K562 (cell line): ENCODE results near the gene VPS9D1. TPM values are rescaled to one million over a fixed set of nuclear protein-coding genes. Genes with fewer than 3 reads are reported as not detected.

Experiments used
- BCOR ChIP-seq: fragments of 450-650 bp; IDR thresholded peaks from 2 replicates; pipeline ENCODE4 v1.6.1; 2016
- BDP1 ChIP-seq: IDR thresholded peaks from 3 replicates; pipeline ENCODE4 v1.6.1; 2011; ENCODE audit not compliant: insufficient read length, insufficient read depth
- CEBPG ChIP-seq, 3 experiments: fragments of 200-800 bp in 1 of 3; sonication (Bioruptor generic) in 1 of 3; sonication (generic) in 1 of 3; formaldehyde crosslinking in 1 of 3; IDR thresholded peaks in 2 of 3; conservative IDR thresholded peaks in 1 of 3; 2 replicates each; pipeline versions ENCODE4 v1.6.1 to v1.8.0; 2016 to 2022; ENCODE audit warnings: missing compliant biosample characterization in 2 of 3, missing genetic modification characterization in 2 of 3, mild to moderate bottlenecking in 1 of 3, missing genetic modification reagents in 1 of 3
- CXXC5 ChIP-seq: fragments of 250-450 bp; sonication (Bioruptor Pico); IDR thresholded peaks from 2 replicates; pipeline ENCODE4 v1.8.0; 2022; ENCODE audit warnings: inconsistent platforms, mild to moderate bottlenecking, moderate library complexity
- EGR1 ChIP-seq: fragments of 450-650 bp; conservative IDR thresholded peaks from 2 replicates; pipeline ENCODE4 v1.6.1; 2017; ENCODE audit warnings: mild to moderate bottlenecking
- MBD1 ChIP-seq: fragments of 250-450 bp; sonication (Bioruptor Pico); IDR thresholded peaks from 2 replicates; pipeline ENCODE4 v1.8.0; 2022; ENCODE audit warnings: inconsistent platforms
- RBM25 ChIP-seq: fragments of 200-400 bp; formaldehyde crosslinking; IDR thresholded peaks from 2 replicates; pipeline ENCODE4 v1.6.1; 2018; ENCODE audit warnings: low read length, low read depth, moderate library complexity; ENCODE audit not compliant: severe bottlenecking
- RNF219 ChIP-seq: fragments of 250-450 bp; sonication (Bioruptor Pico); IDR thresholded peaks from 2 replicates; pipeline ENCODE4 v1.5.0; 2022; ENCODE audit warnings: mild to moderate bottlenecking
- SP2 ChIP-seq: IDR thresholded peaks from 2 replicates; pipeline ENCODE4 v1.6.1; 2011; ENCODE audit warnings: mild to moderate bottlenecking, low read depth, low read length, moderate library complexity; ENCODE audit not compliant: poor library complexity, severe bottlenecking; ENCODE audit errors: extremely low read depth
- TAF7 ChIP-seq: fragments of 450-650 bp; IDR thresholded peaks from 2 replicates; pipeline ENCODE4 v1.6.1; 2016; ENCODE audit warnings: missing genetic modification characterization, missing compliant biosample characterization
- TCFL5 ChIP-seq: fragments of 250-450 bp; sonication (Bioruptor Pico); conservative IDR thresholded peaks from 2 replicates; pipeline ENCODE4 v1.6.1; 2021; ENCODE audit warnings: mild to moderate bottlenecking, moderate library complexity, matching md5 sums
- TFAP4 ChIP-seq: sonication (generic); formaldehyde crosslinking; IDR thresholded peaks from 2 replicates; pipeline ENCODE4 v1.8.0; 2022; ENCODE audit warnings: missing genetic modification reagents, mild to moderate bottlenecking, moderate library complexity, borderline replicate concordance
- THRB ChIP-seq: fragments of 450-650 bp; formaldehyde crosslinking; conservative IDR thresholded peaks from 2 replicates; pipeline ENCODE4 v1.4.0; 2022; ENCODE audit warnings: mild to moderate bottlenecking, missing genetic modification characterization
- ZNF197 ChIP-seq: fragments of 200-800 bp; sonication (Bioruptor generic); IDR thresholded peaks from 2 replicates; pipeline ENCODE4 v1.6.1; 2016; ENCODE audit warnings: low read depth, missing genetic modification characterization, missing compliant biosample characterization
- ZNF395 ChIP-seq: fragments of 200-800 bp; sonication (Bioruptor generic); IDR thresholded peaks from 2 replicates; pipeline ENCODE4 v1.6.1; 2017; ENCODE audit warnings: missing genetic modification characterization, missing compliant biosample characterization
- ZNF561 ChIP-seq: fragments of 450-650 bp; formaldehyde crosslinking; conservative IDR thresholded peaks from 2 replicates; pipeline ENCODE4 v1.4.0; 2020; ENCODE audit warnings: mild to moderate bottlenecking, moderate library complexity
- ZNF740 ChIP-seq, 3 experiments: fragments of 200-800 bp in 1 of 3; sonication (Bioruptor generic) in 1 of 3; sonication (generic) in 1 of 3; formaldehyde crosslinking in 1 of 3; IDR thresholded peaks; 2 replicates each; pipeline versions ENCODE4 v1.6.1 to v1.8.0; 2016 to 2022; ENCODE audit warnings: mild to moderate bottlenecking in 2 of 3, missing compliant biosample characterization in 2 of 3, missing genetic modification characterization in 2 of 3, missing genetic modification reagents in 1 of 3
- polyA plus RNA-seq, 8 experiments: library from polyadenylated mRNA; depleted of rRNA in 4 of 8; stranded (reverse) in 5 of 8; unstranded in 3 of 8; fragments of >200 nt; fragmentation: Nextera tagmentation in 2 of 8; fragmentation: Illumina TruSeq in 1 of 8; extraction: Ambion mirVana in 2 of 8; extraction: Trizol in 1 of 8; gene quantifications; 2 replicates each; pipeline versions ENCODE4 v1.2.1 to v1.2.3, GENCODE V29; 2011 to 2014; ENCODE audit warnings: inconsistent platforms in 1 of 8, missing spikeins in 1 of 8
- total RNA-seq, 7 experiments: library from RNA; depleted of rRNA in 6 of 7; stranded (reverse); fragments of >200 nt in 6 of 7; fragmentation: Illumina TruSeq in 2 of 7; extraction: Trizol in 2 of 7; gene quantifications; 2 replicates each; pipeline versions ENCODE4 v1.2.1 to v1.2.3, GENCODE V29; 2011 to 2021; ENCODE audit warnings: low replicate concordance in 1 of 7

VPS9D1 gene
- total and polyA plus RNA-seq, 9 of the 15 experiments (the other 6 are each of a cell fraction or from before 2014, with no cell fraction given) = 0.33 to 3.1 (median 1.1) TPM

GRCh38 chr16:89720813-89721545 lies at the start of gene VPS9D1, which contains the start of gene ZNF276 (continued):
- TF ChIP-seq ZNF740 (CRISPR knock-in tag; IDR thresholded peaks at IDR 0.05) (no peak; the same call in 1 of the 2 replicates), ZNF740 (tag; IDR thresholded peaks at IDR 0.05) (no peak), CEBPG (CRISPR knock-in tag; IDR thresholded peaks at IDR 0.05) (no peak), CEBPG (tag; conservative IDR thresholded peaks at IDR 0.05 in 1 of 2, IDR thresholded peaks at IDR 0.05 in 1 of 2) (no peak), BDP1 (no peak), TAF7 (tag) (no peak), BCOR (no peak), ZNF395 (CRISPR knock-in tag) (peak; percentile 82), RNF219 (CRISPR knock-in tag) (no peak), TFAP4 (CRISPR knock-in tag) (peak; percentile 12; the same call in 1 of the 2 replicates), EGR1 (peak; percentile 69), THRB (CRISPR knock-in tag) (no peak; the same call in 1 of the 2 replicates), ZNF561 (CRISPR knock-in tag) (no peak), TCFL5 (CRISPR knock-in tag) (no peak), SP2 (no peak), ZNF197 (no peak), MBD1 (CRISPR knock-in tag) (no peak), RBM25 (peak; percentile 75), CXXC5 (CRISPR knock-in tag) (peak; percentile 94)
